Peyer's patch (tissue), 4 donors: Measurements from ENCODE around the gene ZBTB2. TPM values are rescaled to one million over a fixed set of nuclear protein-coding genes. Genes with fewer than 3 reads are reported as not detected.
"Not testable (repeated sequence)": the region's sequence is repeated elsewhere in the genome, so short reads cannot be mapped to it uniquely, and the experiment has no call there.

Source experiments
- DNase-seq, 3 donors: peaks; one replicate each; pipeline ENCODE4 v3.0.0-alpha.2; 2017 to 2019
- H3K27ac ChIP-seq, 4 donors: fragments of 200-600 bp; sonication (generic); one replicate each; pipeline ENCODE4 v1.5.1; 2016 to 2019
- H3K27me3 ChIP-seq, 2 donors: fragments of 200-600 bp; sonication (generic); one replicate each; pipeline ENCODE4 v1.5.1; 2019
- H3K36me3 ChIP-seq, 3 donors: fragments of 200-600 bp; sonication (generic); one replicate each; pipeline ENCODE4 v1.5.1; 2016 to 2019
- H3K4me1 ChIP-seq, 4 donors: fragments of 200-600 bp; sonication (generic); one replicate each; pipeline ENCODE4 v1.5.1; 2016 to 2019
- H3K4me3 ChIP-seq, 4 donors: fragments of 200-600 bp; sonication (generic); 1 replicate in 3 of 4; 2 replicates in 1 of 4; pipeline ENCODE4 v1.5.1; 2016 to 2019; ENCODE audit warnings: mild to moderate bottlenecking in 1 of 4
- H3K9me3 ChIP-seq, 4 donors: fragments of 200-600 bp; sonication (generic); one replicate each; pipeline ENCODE4 v1.5.1; 2016 to 2019; ENCODE audit warnings: mild to moderate bottlenecking in 1 of 4
- POLR2A ChIP-seq, 2 donors: fragments of 450-650 bp; IDR thresholded peaks; one replicate each; pipeline ENCODE4 v1.5.1; 2017; ENCODE audit warnings: antibody characterized with exemption in 2 of 2, mild to moderate bottlenecking in 2 of 2, moderate library complexity in 2 of 2
- total RNA-seq, 4 donors: library from RNA; depleted of rRNA; stranded (reverse); fragments of >200 nt; gene quantifications; one replicate each; pipeline ENCODE4 v1.1.0, GENCODE V29; 2016
- TF ChIP-seq, protein P1 (sequence below), 6 experiments: fragments of 450-650 bp in 4 of 6; fragments of 200-600 bp in 2 of 6; sonication (generic) in 1 of 6; IDR thresholded peaks; one replicate each; pipeline ENCODE4 v1.5.1; 2017 to 2019; ENCODE audit warnings: antibody characterized with exemption in 6 of 6, mild to moderate bottlenecking in 3 of 6, moderate library complexity in 1 of 6

ZBTB2 gene
- total RNA-seq, 4 donors from 2014 or later: 7.3 to 12.4 (median 9.9) TPM

DNA sequence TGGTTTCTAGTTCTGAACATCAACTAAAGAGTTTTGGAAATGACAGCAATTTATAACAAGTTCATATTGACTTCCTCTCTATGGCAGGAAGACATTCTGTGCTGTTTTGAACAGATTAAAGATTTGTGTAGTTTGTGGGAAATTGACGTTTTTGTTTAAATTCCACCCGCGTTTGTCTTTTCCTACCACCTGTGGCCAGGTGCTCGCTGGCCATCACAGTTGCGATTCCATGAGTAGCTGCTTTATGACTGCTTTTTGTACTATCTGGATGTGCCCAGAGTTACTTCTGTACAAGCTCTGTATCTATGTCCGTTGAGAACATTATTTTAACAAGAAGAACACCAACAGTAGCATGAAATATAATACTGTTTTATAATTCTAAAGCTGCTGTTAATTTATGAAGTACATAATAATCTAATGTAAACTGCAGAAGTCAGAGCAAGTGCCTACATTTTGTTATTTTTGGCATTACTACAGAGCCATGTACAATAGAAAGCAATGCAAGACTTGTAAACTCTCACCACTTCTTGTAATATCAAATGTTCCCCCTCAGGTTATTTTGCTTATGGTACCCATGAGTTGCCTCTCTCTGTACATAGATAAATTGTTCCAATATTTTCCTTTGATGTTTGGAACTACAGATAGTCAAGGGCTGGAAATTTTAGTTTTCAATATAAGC, 33.5 kb downstream of the ZBTB2 start:
- H3K36me3 ChIP-seq: peaks cover 0 to 21% (median 0%) of the 10 kb centered on the region in 3 donors
- TF ChIP-seq POLR2A (IDR thresholded peaks at IDR 0.05): no peak
- TF ChIP-seq, protein P1, sequence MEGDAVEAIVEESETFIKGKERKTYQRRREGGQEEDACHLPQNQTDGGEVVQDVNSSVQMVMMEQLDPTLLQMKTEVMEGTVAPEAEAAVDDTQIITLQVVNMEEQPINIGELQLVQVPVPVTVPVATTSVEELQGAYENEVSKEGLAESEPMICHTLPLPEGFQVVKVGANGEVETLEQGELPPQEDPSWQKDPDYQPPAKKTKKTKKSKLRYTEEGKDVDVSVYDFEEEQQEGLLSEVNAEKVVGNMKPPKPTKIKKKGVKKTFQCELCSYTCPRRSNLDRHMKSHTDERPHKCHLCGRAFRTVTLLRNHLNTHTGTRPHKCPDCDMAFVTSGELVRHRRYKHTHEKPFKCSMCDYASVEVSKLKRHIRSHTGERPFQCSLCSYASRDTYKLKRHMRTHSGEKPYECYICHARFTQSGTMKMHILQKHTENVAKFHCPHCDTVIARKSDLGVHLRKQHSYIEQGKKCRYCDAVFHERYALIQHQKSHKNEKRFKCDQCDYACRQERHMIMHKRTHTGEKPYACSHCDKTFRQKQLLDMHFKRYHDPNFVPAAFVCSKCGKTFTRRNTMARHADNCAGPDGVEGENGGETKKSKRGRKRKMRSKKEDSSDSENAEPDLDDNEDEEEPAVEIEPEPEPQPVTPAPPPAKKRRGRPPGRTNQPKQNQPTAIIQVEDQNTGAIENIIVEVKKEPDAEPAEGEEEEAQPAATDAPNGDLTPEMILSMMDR (IDR thresholded peaks at IDR 0.05): no peak
- H3K9me3 ChIP-seq: no peaks in the 10 kb centered on the region
- H3K4me1 ChIP-seq: no peaks in the 10 kb centered on the region
- no peak overlapping the region for H3K27ac ChIP-seq
- H3K27me3 ChIP-seq: no peaks in the 10 kb centered on the region
- no peak for DNase-seq
- no peak overlapping the region for H3K4me3 ChIP-seq

DNA sequence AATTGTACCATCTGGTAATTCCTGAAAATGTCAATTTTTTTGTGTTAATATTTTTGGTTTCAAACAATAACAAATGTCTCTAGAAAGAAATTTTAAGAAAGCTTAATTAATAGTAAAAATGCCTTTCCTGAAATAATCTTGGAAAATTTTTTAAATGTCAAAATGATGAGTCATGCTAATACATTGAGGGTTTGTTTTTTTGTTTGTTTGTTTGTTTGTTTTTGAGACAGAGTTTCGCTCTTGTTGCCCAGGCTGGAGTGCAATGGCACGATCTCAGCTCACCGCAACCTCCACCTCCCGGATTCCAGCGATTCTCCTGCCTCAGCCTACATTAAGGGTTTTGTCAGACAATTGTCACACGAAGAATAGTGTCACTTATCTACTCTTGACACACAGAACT, 34.4 kb downstream of the ZBTB2 start:
- H3K4me1 ChIP-seq, DNase-seq, H3K27ac ChIP-seq, H3K27me3 ChIP-seq, H3K4me3 ChIP-seq, H3K9me3 ChIP-seq: not testable (repeated sequence)
- peaks cover 0 to 15% (median 0%) of the 10 kb centered on the region in 3 donors for H3K36me3 ChIP-seq

DNA sequence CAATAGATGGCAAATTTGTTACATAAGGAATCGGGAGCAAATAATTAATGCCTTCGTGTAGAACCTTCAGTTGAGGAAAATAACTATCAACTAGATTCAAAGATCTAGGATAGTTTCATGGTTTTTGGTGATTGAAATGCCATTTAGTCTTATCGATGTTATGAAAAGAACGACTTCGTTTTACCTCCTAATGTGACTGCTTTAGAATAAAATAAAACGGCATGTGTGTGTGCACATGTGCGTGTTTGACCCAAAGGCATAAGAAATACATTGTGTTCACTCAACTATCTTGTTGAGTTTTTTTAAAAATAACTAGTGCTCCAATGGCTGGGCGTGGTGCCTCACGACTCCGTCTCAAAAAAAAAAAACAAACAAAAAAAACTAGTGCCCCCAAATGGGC, 37.6 kb downstream of the ZBTB2 start:
- Histone ChIP-seq H3K9me3 (no peaks in the 10 kb centered on the region), H3K27ac (no peak overlapping the region), H3K36me3 (peaks cover 0 to 7% (median 0%) of the 10 kb centered on the region in 3 donors), H3K4me1 (no peaks in the 10 kb centered on the region), H3K27me3 (no peaks in the 10 kb centered on the region), H3K4me3 (no peak overlapping the region)
- TF ChIP-seq, protein P1 (IDR thresholded peaks at IDR 0.05): no peak
- TF ChIP-seq POLR2A (IDR thresholded peaks at IDR 0.05): no peak
- DNase-seq: no peak

GRCh38 chr6:151352410-151353396, 38.7 kb downstream of the ZBTB2 start:
- no peaks in the 10 kb centered on the region for H3K4me1 ChIP-seq
- no peaks in the 10 kb centered on the region for H3K9me3 ChIP-seq
- no peak overlapping the region for H3K4me3 ChIP-seq
- H3K27me3 ChIP-seq: no peaks in the 10 kb centered on the region
- peaks cover 0 to 7% (median 0%) of the 10 kb centered on the region in 3 donors for H3K36me3 ChIP-seq
- no peak for DNase-seq
- TF ChIP-seq, protein P1 (IDR thresholded peaks at IDR 0.05): no peak
- no peak for TF ChIP-seq POLR2A (IDR thresholded peaks at IDR 0.05)
- H3K27ac ChIP-seq: no peak overlapping the region

DNA sequence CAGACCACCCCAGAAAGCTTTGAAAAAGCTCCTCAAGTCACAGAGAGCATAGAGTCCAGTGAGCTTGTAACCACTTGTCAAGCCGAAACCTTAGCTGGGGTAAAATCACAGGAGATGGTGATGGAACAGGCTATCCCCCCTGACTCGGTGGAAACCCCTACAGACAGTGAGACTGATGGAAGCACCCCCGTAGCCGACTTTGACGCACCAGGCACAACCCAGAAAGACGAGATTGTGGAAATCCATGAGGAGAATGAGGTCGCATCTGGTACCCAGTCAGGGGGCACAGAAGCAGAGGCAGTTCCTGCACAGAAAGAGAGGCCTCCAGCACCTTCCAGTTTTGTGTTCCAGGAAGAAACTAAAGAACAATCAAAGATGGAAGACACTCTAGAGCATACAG, 39.6 kb downstream of the ZBTB2 start:
- Histone ChIP-seq H3K36me3 (peaks cover 0 to 7% (median 0%) of the 10 kb centered on the region in 3 donors), H3K4me3 (no peak overlapping the region), H3K4me1 (no peaks in the 10 kb centered on the region), H3K27me3 (no peaks in the 10 kb centered on the region), H3K27ac (no peak overlapping the region), H3K9me3 (no peaks in the 10 kb centered on the region)
- TF ChIP-seq, protein P1 (IDR thresholded peaks at IDR 0.05): no peak
- no peak for TF ChIP-seq POLR2A (IDR thresholded peaks at IDR 0.05)
- no peak for DNase-seq
